GM13977 (cell line): ENCODE measurements around the gene CYB5R4.

Experiments used
- DNase-seq: peaks from one replicate; pipeline ENCODE4 v3.0.0; 2012; ENCODE audit warnings: low spot score
- in situ Hi-C: fragments of 300-500 bp; cut with MboI; formaldehyde crosslinking; loops from one replicate; pipeline ENCODE4 v1.12.0; 2022; ENCODE audit warnings: low sequenced_read_pairs, low pct_unique_long_range_greater_than_20kb, mixed read lengths, inconsistent platforms; ENCODE audit not compliant: unreplicated experiment
- TF ChIP-seq, protein P1 (sequence below): IDR thresholded peaks from 2 replicates; pipeline ENCODE4 v1.5.1; 2012; ENCODE audit warnings: mild to moderate bottlenecking, control low read depth; ENCODE audit not compliant: insufficient read depth; ENCODE audit errors: extremely low read depth, missing control alignments

CYB5R4 gene

DNA sequence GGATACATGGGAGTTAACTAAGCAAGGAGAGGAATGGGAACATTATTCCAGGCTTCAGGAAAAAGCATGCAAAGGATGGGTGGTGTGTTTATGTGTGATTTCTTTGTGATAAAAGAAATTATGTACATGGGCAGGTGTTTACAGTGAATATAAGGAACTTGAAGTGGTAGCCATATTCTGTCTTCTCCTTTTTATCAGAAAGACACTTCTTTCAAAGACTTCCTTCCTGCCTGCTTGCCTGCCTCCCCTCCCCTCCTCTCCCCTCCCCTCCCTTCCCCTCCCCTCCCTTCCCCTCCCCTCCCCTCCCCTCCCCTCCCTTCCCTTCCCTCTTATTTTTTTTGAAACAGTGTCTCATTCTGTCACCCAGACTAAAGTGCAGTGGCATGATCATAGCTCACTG lies 14.4 kb downstream of the CYB5R4 start:
- TF ChIP-seq, protein P1, sequence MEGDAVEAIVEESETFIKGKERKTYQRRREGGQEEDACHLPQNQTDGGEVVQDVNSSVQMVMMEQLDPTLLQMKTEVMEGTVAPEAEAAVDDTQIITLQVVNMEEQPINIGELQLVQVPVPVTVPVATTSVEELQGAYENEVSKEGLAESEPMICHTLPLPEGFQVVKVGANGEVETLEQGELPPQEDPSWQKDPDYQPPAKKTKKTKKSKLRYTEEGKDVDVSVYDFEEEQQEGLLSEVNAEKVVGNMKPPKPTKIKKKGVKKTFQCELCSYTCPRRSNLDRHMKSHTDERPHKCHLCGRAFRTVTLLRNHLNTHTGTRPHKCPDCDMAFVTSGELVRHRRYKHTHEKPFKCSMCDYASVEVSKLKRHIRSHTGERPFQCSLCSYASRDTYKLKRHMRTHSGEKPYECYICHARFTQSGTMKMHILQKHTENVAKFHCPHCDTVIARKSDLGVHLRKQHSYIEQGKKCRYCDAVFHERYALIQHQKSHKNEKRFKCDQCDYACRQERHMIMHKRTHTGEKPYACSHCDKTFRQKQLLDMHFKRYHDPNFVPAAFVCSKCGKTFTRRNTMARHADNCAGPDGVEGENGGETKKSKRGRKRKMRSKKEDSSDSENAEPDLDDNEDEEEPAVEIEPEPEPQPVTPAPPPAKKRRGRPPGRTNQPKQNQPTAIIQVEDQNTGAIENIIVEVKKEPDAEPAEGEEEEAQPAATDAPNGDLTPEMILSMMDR, result no peak
- no peak for DNase-seq
- in situ Hi-C loops, result no loop called here

DNA sequence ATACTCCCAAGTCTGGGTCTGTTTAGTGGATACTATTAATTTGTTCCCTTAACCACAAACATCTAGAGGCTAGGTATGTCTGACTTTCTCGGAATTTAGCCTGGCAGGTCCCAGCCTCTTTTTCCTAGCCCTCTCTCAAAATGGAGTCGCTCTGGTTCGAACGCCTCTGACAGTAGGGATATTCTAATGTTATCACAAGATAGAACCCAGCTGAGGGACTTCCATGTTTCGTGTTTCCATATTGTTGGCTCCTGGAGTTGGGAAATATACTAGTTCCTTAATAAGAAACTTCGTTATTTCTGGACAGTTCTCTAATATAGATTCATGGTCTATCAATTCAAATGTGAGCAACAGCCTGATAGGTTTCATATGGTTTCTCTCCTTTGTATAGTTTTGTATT lies 16.4 kb downstream of the CYB5R4 start:
- TF ChIP-seq, protein P1, result no peak
- DNase-seq, result no peak
- in situ Hi-C loops, result no loop called here

DNA sequence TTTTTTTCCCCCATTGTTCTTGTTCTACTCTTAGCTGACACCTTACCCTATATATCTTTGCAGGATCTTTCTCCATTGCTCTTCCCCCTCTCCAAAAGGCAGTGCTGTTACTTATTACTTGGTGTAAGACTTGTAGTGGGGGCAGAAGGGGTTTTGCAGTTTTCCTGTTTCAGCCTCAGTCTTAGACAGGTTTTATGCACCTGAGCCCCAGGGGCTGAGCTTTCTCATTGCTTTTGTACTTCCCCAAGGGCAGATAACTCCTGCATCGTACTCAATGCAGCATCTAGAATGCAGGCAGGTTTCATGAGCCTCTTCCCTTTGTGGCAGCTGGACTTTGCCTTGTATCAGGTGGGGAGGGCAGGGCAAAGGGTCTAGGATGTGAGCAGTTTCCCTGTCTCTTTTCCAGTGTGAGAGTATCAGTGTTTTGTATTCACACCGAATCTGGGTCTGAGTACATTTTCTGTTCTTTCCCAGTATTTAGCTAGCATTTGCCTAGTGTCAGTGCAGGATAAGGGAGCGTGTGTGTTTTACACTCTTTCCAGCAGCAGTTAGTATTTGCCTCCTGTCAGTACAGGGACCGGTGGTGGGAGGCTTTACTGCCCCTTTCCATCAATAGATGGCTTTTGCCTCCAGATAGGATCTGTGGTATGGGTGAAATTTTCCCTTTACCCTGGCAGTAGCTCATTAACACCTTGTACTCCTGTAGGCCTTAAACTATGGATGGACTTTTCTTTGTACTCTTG lies 19.6 kb downstream of the CYB5R4 start:
- in situ Hi-C loops, result no loop called here
- TF ChIP-seq, protein P1, result no peak
- no peak for DNase-seq

DNA sequence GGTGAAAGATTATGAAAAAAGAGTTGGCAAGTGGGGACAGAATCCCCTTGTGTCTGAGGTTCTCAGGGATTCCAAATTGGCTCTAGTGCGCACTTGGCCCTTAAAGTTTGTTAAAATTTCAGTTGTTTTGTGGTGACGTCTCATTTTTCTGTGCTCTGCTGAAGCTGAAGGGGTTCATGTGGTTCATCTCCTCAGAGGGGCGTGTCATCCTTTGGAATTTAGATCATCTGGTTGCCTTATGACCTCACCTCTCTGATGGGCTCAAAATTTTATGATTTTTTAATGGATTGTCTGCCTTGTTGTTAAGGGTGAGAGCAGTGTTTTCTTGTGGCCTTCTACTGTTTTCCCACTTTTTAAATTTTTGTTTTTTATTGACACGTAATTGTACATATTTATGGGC lies 20.3 kb downstream of the CYB5R4 start:
- TF ChIP-seq, protein P1, result no peak
- in situ Hi-C loops, result loop anchor here (10.0 kb wide), 1 partner anchor 345 kb away; the partner anchor contains the start of gene CEP162
- DNase-seq, result no peak

DNA sequence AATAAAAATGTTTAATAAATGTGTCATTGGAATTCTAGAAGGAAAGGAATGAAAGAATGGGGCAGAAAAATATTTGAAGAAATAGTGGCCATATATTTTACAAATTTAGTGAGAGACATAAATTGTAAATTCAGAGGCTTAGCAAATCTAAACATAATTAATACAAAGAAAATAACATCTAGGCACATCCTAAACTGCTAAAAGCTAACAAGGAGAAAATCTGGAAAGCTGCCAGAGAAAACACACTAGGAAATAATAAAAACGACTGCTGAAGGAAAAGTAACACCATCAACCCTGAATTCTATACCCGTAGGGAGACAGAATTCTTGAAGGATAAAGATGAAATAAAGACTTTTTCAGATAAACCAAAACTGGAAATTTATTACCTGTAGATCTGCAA lies 23.8 kb downstream of the CYB5R4 start:
- TF ChIP-seq, protein P1, result no peak
- in situ Hi-C loops, result loop anchor here (10.0 kb wide), 1 partner anchor 342 kb away; the partner anchor contains the start of gene CEP162
- no peak for DNase-seq

DNA sequence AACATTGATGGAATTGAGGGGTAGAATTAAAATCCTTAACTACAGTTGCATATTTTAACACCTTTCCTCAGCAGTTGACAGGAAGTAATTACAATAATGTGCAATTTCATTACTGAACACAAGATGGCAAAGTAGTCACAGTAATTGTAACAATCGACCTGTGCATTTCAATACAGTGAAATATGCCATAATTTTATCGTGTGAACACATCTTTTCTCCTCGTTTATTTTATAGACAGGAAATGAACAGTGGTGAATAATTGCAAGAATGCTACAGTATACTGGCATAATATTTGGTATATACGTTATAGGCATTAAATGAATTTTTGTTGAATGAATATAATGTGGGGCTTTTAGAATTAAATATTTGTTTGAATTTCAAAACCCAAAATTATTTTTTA lies 25.0 kb downstream of the CYB5R4 start:
- peak; percentile 43 for DNase-seq
- TF ChIP-seq, protein P1, result peak; percentile 70
- in situ Hi-C loops, result loop anchor here (10.0 kb wide), 1 partner anchor 340 kb away; the partner anchor contains the start of gene CEP162

DNA sequence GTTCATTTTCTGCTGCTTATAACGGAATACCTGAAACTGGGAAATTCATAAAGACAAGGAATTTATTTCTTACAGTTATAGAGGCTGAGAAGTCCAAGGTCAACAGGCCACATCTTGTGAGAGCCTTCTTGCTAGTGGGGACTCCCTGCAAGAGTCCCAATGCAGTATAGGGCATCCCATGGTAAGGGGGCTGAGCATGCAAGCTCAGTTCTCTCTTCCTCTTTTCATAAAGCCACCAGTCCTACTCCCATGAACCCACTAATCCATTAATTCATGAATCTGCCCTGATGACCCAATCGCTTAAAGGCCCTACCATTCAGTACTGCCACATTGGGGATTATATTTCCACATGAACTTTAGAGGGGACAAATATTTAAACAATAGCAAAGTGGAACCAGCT lies 26.5 kb downstream of the CYB5R4 start:
- in situ Hi-C loops, result loop anchor here (10.0 kb wide), 1 partner anchor 339 kb away; the partner anchor contains the start of gene CEP162
- TF ChIP-seq, protein P1, result no peak
- no peak for DNase-seq
